Activated T-cell treated with anti-CD3 and anti-CD28 coated beads, Interleukin-2, amount 50 U/mL, for 4 hours (primary cell): Measurements from ENCODE around the gene RAD51B. TPM values are rescaled to one million over a fixed set of nuclear protein-coding genes. Genes with fewer than 3 reads are reported as not detected.

Experiments
- ATAC-seq, 2 donors: fragments of 200-7000 bp; cut with Tn5 transposase; one replicate each; pipeline ENCODE4 v1.10.0; 2021
- DNase-seq: peaks from one replicate; pipeline ENCODE4 v3.0.0-alpha.2; 2020
- H3K27me3 Mint-ChIP-seq: one replicate; pipeline ENCODE4 v1.8.0; 2021; ENCODE audit warnings: low read depth, mixed read lengths
- H3K36me3 Mint-ChIP-seq: one replicate; pipeline ENCODE4 v1.8.0; 2022; ENCODE audit warnings: mixed read lengths; ENCODE audit not compliant: insufficient read depth
- H3K4me1 Mint-ChIP-seq: one replicate; pipeline ENCODE4 v1.8.0; 2021; ENCODE audit warnings: low read depth, mixed read lengths
- H3K4me3 Mint-ChIP-seq: one replicate; pipeline ENCODE4 v1.8.0; 2021; ENCODE audit warnings: mild to moderate bottlenecking, moderate library complexity, mixed read lengths
- H3K9me3 Mint-ChIP-seq: one replicate; pipeline ENCODE4 v1.8.0; 2021; ENCODE audit warnings: mixed read lengths
- total RNA-seq, 3 donors: library from RNA; stranded (reverse); gene quantifications; one replicate each; pipeline ENCODE4 v1.2.1, GENCODE V29; 2021

Gene RAD51B
- total RNA-seq, 3 donors from 2014 or later = 10.6 to 16.1 (median 14.2) TPM

- DNase-seq (no peak), ATAC-seq (no peak)
- H3K9me3 Mint-ChIP-seq = no peaks in the 10 kb centered on the region
- H3K4me1 Mint-ChIP-seq = peaks cover 4% of the 10 kb centered on the region
- H3K27me3 Mint-ChIP-seq = no peaks in the 10 kb centered on the region
- H3K4me3 Mint-ChIP-seq = no peak overlapping the region
- peaks cover 7% of the 10 kb centered on the region for H3K36me3 Mint-ChIP-seq
Measured at GRCh38 chr14:67853715-67854114, 34.1 kb downstream of the RAD51B start.

- no peak for DNase-seq
Measured at GRCh38 chr14:67856827-67857226, 37.2 kb downstream of the RAD51B start.

GRCh38 chr14:67857778-67858350 is 38.3 kb downstream of the RAD51B start:
- no peak overlapping the region for H3K4me3 Mint-ChIP-seq
- peaks cover 4% of the 10 kb centered on the region for H3K4me1 Mint-ChIP-seq
- no peaks in the 10 kb centered on the region for H3K9me3 Mint-ChIP-seq
- no peak for DNase-seq
- no peaks in the 10 kb centered on the region for H3K36me3 Mint-ChIP-seq
- no peak for ATAC-seq
- H3K27me3 Mint-ChIP-seq = no peaks in the 10 kb centered on the region

More at GRCh38 chr14:67856827-67857226, 37.2 kb downstream of the RAD51B start:
- Mint-ChIP-seq H3K36me3 (no peaks in the 10 kb centered on the region), H3K27me3 (no peaks in the 10 kb centered on the region), H3K4me3 (no peak overlapping the region), H3K4me1 (peaks cover 4% of the 10 kb centered on the region), H3K9me3 (no peaks in the 10 kb centered on the region)
- ATAC-seq = no peak

- no peak for ATAC-seq
- Mint-ChIP-seq H3K27me3 (no peaks in the 10 kb centered on the region), H3K9me3 (no peaks in the 10 kb centered on the region), H3K36me3 (no peaks in the 10 kb centered on the region), H3K4me1 (peaks cover 4% of the 10 kb centered on the region), H3K4me3 (no peak overlapping the region)
- DNase-seq = no peak
Measured at GRCh38 chr14:67859169-67859749, 39.7 kb downstream of the RAD51B start.

- DNase-seq = no peak
- Mint-ChIP-seq H3K4me3 (no peak overlapping the region), H3K36me3 (peaks cover 7% of the 10 kb centered on the region), H3K9me3 (no peaks in the 10 kb centered on the region), H3K4me1 (peaks cover 1% of the 10 kb centered on the region), H3K27me3 (no peaks in the 10 kb centered on the region)
- no peak for ATAC-seq
Measured at GRCh38 chr14:67863223-67863622, 43.6 kb downstream of the RAD51B start.

- no peak overlapping the region for H3K4me3 Mint-ChIP-seq
- DNase-seq (no peak), ATAC-seq (no peak)
- no peaks in the 10 kb centered on the region for H3K9me3 Mint-ChIP-seq
- no peaks in the 10 kb centered on the region for H3K36me3 Mint-ChIP-seq
- H3K4me1 Mint-ChIP-seq = no peaks in the 10 kb centered on the region
- H3K27me3 Mint-ChIP-seq = no peaks in the 10 kb centered on the region
Measured at GRCh38 chr14:67875175-67876006, 55.8 kb downstream of the RAD51B start.

GRCh38 chr14:67879026-67879425 is 59.4 kb downstream of the RAD51B start:
- Mint-ChIP-seq H3K36me3 (no peaks in the 10 kb centered on the region), H3K9me3 (no peaks in the 10 kb centered on the region), H3K27me3 (no peaks in the 10 kb centered on the region), H3K4me3 (no peak overlapping the region), H3K4me1 (peaks cover 14% of the 10 kb centered on the region)
- DNase-seq = no peak
- ATAC-seq = no peak

- H3K27me3 Mint-ChIP-seq = no peaks in the 10 kb centered on the region
- peaks cover 20% of the 10 kb centered on the region for H3K4me1 Mint-ChIP-seq
- peaks cover under 1% of the 10 kb centered on the region for H3K36me3 Mint-ChIP-seq
- H3K9me3 Mint-ChIP-seq = no peaks in the 10 kb centered on the region
- no peak for DNase-seq
- no peak overlapping the region for H3K4me3 Mint-ChIP-seq
- ATAC-seq = peak in 1 of 2 donors; percentile 35
Measured at GRCh38 chr14:67881225-67881624, 61.6 kb downstream of the RAD51B start.

- no peaks in the 10 kb centered on the region for H3K9me3 Mint-ChIP-seq
- ATAC-seq (no peak), DNase-seq (no peak)
- peaks cover 20% of the 10 kb centered on the region for H3K4me1 Mint-ChIP-seq
- no peak overlapping the region for H3K4me3 Mint-ChIP-seq
- H3K27me3 Mint-ChIP-seq = no peaks in the 10 kb centered on the region
- H3K36me3 Mint-ChIP-seq = peaks cover 7% of the 10 kb centered on the region
Measured at GRCh38 chr14:67882986-67883555, 63.5 kb downstream of the RAD51B start.

GRCh38 chr14:67883717-67884116 is 64.1 kb downstream of the RAD51B start:
- ATAC-seq (no peak), DNase-seq (no peak)
- Mint-ChIP-seq H3K36me3 (peaks cover 7% of the 10 kb centered on the region), H3K4me3 (no peak overlapping the region), H3K4me1 (peaks cover 20% of the 10 kb centered on the region), H3K9me3 (no peaks in the 10 kb centered on the region), H3K27me3 (no peaks in the 10 kb centered on the region)

GRCh38 chr14:67886191-67886590 is 66.6 kb downstream of the RAD51B start:
- no peak for ATAC-seq
- no peaks in the 10 kb centered on the region for H3K9me3 Mint-ChIP-seq
- H3K36me3 Mint-ChIP-seq = peaks cover 7% of the 10 kb centered on the region
- H3K4me3 Mint-ChIP-seq = no peak overlapping the region
- H3K4me1 Mint-ChIP-seq = peaks cover 17% of the 10 kb centered on the region
- DNase-seq = no peak
- no peaks in the 10 kb centered on the region for H3K27me3 Mint-ChIP-seq

GRCh38 chr14:67887478-67887877 is 67.9 kb downstream of the RAD51B start:
- no peaks in the 10 kb centered on the region for H3K9me3 Mint-ChIP-seq
- peaks cover 13% of the 10 kb centered on the region for H3K4me1 Mint-ChIP-seq
- no peak overlapping the region for H3K4me3 Mint-ChIP-seq
- DNase-seq (no peak), ATAC-seq (no peak)
- peaks cover 7% of the 10 kb centered on the region for H3K36me3 Mint-ChIP-seq
- no peaks in the 10 kb centered on the region for H3K27me3 Mint-ChIP-seq

GRCh38 chr14:67889455-67889854 is 69.9 kb downstream of the RAD51B start:
- DNase-seq = no peak
- peaks cover 4% of the 10 kb centered on the region for H3K4me1 Mint-ChIP-seq
- no peak overlapping the region for H3K4me3 Mint-ChIP-seq
- no peaks in the 10 kb centered on the region for H3K27me3 Mint-ChIP-seq
- peaks cover 14% of the 10 kb centered on the region for H3K36me3 Mint-ChIP-seq
- no peaks in the 10 kb centered on the region for H3K9me3 Mint-ChIP-seq
- ATAC-seq = no peak

GRCh38 chr14:67892466-67893100 is 73.0 kb downstream of the RAD51B start:
- no peak overlapping the region for H3K4me3 Mint-ChIP-seq
- no peaks in the 10 kb centered on the region for H3K9me3 Mint-ChIP-seq

More at GRCh38 chr14:67892466-67893100, 73.0 kb downstream of the RAD51B start:
- DNase-seq = no peak
- Mint-ChIP-seq H3K27me3 (no peaks in the 10 kb centered on the region), H3K4me1 (peaks cover 5% of the 10 kb centered on the region), H3K36me3 (peaks cover 8% of the 10 kb centered on the region)
- no peak for ATAC-seq
